HG03342 (cell line): ENCODE measurements around the gene ATP6V0D1.

Source experiments
- ATAC-seq: cut with Tn5 transposase; IDR thresholded peaks from one replicate; pipeline ENCODE4 v1.9.1; 2021; ENCODE audit warnings: mild to moderate bottlenecking, moderate library complexity; ENCODE audit not compliant: unreplicated experiment

The ATP6V0D1 gene

GRCh38 chr16:67463691-67464090 lies 17.3 kb downstream of the ATP6V0D1 start:
- no peak for ATAC-seq

GRCh38 chr16:67463059-67463458 lies 17.9 kb downstream of the ATP6V0D1 start:
- ATAC-seq = no peak

- no peak for ATAC-seq
These were observed 18.7 kb downstream of the ATP6V0D1 start for GRCh38 chr16:67462279-67462655.

DNA sequence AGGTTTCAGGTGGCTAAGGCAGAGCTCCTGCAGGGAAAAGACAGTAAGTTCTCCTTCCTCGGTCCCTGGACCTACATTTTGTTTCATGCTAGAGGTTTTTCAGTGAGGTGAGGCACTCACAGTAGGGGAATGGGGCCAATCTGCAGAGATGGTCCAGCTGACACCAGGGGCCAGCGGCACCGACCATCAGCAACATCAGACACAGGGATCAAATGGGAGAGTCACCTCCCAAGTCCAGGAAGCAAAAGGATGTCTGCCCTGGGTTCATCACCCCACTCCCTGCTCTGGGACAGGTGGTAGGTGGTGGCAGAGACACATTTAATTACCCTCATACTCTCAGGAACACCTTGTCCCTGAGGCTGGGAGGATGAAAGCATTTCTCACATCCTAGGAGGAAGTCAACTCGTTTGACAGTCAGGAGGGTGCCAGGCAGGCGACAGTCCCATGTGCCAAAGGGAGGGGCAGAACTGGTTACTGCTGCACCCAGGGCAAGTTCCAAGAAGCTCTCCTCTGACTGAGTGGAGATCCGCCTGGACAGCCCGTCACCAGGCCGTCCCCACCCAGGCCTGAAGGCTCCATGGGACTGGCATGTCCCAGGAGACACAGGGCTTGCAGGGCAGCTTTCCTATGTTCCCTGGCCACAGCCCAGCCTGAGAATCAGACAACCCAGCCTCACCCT lies 19.2 kb downstream of the ATP6V0D1 start:
- ATAC-seq = no peak

DNA sequence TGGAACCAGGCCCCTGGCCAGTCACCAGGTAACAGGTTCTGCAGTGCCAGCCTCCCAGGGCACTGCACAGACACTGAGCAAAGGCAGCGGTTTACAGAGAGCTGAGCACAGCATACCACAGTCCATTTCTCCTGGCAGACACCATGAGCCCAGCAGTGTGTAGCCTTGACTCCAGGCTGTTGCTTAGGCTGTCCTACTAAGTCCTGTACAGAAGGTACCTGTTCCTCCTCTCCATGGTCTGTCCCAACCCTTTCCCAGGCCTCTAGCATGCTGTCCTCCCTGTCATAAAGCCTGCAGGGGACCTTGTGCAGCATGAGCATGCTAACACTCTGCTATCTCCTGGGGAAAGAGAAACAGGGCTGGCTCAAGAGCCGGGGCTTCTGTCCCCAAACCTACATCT lies 20.0 kb downstream of the ATP6V0D1 start:
- ATAC-seq = no peak

- no peak for ATAC-seq
These were observed 20.8 kb downstream of the ATP6V0D1 start for GRCh38 chr16:67460168-67460567.

DNA sequence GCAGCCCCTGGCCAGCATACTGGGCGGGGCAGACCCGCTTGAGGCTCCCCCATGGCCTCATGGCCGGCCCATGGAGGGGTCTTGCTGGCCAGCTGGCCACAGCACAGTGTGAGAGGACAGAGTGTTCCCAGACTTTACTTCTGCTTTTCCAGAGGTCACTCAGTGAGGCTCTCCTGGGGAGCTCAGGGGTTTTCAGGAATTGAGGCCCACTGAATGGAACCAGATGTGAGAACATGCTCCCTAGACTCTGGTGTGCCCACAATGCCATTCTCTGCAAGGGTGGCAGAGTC lies 21.2 kb downstream of the ATP6V0D1 start:
- no peak for ATAC-seq

- no peak for ATAC-seq
These were observed 21.7 kb downstream of the ATP6V0D1 start for GRCh38 chr16:67459066-67459860.

DNA sequence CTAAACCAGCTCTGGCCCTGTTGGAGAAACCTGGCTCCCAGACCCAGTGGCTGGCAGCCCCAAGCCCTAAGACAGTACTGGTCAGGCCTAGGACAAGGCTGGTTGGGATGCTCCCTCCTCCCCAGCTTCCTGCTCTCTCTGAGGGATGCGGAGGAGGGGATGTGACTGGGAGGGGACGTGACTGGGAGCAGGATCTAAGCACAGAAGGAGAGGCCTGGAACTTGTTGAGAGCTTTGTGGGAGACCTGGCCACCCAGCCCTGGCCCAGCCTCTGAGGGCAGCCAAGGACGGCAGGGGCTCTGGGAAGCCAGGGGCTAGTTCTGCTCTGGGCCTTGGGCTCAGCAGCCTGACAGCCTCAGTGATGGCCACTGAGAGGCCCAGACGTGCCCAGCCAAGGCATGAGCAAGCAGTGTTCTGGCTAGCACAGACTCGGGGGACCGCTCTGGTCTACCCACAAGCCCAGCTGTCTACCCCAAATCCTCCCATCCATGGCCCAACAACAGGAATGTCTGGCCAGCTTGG lies 22.8 kb downstream of the ATP6V0D1 start:
- no peak for ATAC-seq

- ATAC-seq = no peak
These were observed 23.3 kb downstream of the ATP6V0D1 start for GRCh38 chr16:67457611-67458010.

DNA sequence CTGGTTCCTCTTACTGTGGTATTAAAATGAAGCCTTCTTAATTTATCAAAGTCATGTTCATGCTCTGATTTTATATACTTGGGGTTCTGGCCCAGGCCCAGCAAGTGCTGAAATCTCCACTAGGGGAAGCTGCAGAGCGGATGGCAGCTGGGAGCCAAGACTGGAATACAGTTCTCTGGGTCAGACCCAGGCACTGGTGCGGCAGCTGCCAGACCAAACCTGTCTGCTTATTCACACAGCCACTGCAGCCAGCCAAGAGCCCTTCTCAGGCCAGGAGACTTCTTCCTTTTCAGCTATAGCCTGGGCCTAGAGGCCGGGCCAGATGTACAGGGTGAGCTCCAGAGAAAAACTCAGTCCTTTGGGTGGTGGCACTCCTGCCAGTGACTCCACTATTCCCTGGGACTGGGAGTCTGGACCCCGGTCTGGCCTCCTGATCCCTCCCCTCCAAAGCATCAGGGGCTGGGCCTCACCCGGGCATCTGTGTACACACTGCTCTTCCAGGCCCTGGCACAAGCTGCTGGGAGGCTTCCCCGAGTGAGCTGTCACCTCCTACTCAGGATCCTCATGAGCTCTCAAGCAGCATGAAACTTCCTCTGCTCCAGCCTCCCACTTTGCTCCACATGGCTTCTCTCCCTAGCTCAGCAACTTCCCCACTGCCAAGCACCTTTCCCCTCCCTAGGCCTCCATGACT lies 24.4 kb downstream of the ATP6V0D1 start:
- ATAC-seq = no peak

DNA sequence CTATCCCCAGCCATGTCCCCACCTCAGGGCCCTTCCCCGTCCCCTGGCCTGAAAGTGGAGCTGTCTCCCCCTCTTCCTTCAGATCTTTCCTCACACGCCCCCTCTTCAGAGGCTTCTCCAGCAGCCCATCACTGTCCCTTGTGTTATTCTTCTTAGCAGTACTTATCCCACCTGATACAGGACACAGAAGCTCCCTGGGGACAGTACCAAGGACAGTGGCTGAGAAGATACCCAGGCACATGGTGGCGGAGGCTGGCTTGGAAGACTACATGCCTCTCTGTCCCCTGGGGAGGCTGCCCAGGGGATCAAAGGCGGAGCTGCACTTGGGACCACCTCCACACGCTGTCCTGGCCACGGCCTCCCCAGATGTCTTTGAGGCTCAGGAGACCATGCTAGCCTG lies 26.1 kb downstream of the ATP6V0D1 start:
- ATAC-seq = no peak

GRCh38 chr16:67454104-67454503 lies 26.9 kb downstream of the ATP6V0D1 start:
- ATAC-seq = no peak

DNA sequence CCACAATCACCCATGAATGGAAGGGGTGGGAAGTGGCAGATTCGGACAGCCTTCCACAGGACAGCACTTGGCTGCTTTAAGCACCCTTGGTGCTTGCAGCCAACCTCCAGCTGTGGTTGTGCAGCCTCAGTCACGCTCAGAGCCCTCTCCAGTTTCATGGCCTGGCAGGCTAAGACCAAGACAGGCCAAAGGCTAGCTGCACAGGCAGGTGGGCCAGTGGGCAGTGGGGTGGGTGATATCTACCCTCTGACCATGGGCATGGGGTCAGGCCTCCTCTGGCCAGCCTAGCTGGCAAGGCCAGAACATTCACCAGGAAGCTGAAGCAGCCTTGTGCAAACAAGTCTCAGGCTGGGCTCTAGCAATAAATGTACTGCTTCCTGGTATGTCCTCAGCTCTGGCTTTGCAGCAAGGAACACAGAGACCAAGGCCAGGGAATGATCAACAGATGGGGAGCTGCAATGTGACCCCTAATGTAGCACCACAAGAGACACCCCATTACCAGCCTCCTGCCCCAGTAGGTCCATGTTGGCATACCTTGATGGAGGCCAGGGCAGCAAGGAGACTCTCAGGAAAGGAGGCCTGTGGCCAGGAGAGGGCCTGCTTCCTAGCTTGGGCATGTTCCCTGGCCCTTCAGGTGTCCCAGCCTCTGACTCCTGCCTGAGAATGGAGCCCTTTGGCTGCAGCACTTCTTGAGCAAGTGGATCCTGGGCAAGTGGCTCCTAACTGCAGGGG lies 29.1 kb downstream of the ATP6V0D1 start:
- no peak for ATAC-seq

GRCh38 chr16:67451061-67451703 lies 29.8 kb downstream of the ATP6V0D1 start:
- no peak for ATAC-seq

GRCh38 chr16:67449739-67450138 lies 31.2 kb downstream of the ATP6V0D1 start:
- ATAC-seq = no peak

GRCh38 chr16:67449336-67449735 lies 31.6 kb downstream of the ATP6V0D1 start:
- ATAC-seq = no peak

- ATAC-seq = no peak
These were observed 32.4 kb downstream of the ATP6V0D1 start for GRCh38 chr16:67448580-67448979.

- no peak for ATAC-seq
These were observed 33.4 kb downstream of the ATP6V0D1 start for GRCh38 chr16:67447508-67448076.

DNA sequence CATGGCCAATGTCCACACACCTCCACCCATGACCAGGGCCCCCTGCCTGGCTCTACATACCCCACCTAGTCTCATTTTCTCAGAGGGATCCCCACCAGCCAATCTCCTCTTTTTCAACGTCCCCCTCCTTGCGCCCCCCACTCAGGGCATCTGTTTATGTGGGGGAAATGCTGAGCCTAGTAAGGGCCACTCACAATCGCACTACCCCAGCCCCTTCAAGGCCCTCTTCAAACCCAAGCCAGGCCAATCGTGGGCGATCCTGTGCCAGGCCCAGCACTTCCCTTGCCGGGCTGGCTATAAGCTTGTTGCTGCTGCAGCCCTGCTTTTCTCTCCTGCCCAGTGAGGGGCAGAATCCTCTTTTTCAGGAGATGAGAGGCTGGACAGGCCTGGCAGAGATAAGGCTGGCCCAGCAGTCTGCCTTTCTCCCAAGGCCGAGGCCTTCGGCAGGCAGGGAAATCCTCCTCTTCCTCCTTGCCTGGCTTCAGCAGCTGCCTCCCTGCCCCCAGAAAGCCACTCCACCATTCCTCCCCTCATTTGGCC lies 33.9 kb downstream of the ATP6V0D1 start:
- ATAC-seq = no peak
